22Rv1 (cell line): ENCODE results near the gene VEPH1.

Source experiments
- H3K27ac ChIP-seq: fragments of 450-650 bp; 2 replicates; pipeline ENCODE4 v1.5.1; 2017
- ZFX ChIP-seq: fragments of 450-650 bp; IDR thresholded peaks from 2 replicates; pipeline ENCODE4 v1.6.1; 2017; ENCODE audit warnings: antibody characterized with exemption, borderline replicate concordance
- TF ChIP-seq, protein P1 (sequence below): fragments of 450-650 bp; IDR thresholded peaks from 2 replicates; pipeline ENCODE4 v1.5.1; 2017; ENCODE audit warnings: mild to moderate bottlenecking

VEPH1 gene

DNA sequence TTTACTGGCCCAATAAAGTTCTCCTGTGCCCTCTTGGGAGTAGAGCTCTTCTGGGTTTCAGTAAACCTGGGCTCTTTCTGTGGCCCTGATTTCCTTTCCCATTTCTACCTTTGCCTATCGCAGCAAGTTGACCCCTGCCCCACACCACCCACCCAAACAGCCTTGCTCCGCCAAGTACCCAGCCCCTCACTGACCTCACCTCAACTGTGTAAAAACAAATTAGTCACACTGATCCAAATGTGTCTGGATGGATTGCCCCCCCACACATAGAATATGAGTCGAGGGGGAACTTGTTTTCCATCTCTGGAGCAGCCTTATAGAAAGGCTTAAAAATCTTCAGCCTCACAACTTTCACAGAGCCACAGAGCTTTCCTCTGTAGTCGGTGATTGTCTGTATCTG lies 28.6 kb upstream of the VEPH1 start:
- TF ChIP-seq, protein P1, sequence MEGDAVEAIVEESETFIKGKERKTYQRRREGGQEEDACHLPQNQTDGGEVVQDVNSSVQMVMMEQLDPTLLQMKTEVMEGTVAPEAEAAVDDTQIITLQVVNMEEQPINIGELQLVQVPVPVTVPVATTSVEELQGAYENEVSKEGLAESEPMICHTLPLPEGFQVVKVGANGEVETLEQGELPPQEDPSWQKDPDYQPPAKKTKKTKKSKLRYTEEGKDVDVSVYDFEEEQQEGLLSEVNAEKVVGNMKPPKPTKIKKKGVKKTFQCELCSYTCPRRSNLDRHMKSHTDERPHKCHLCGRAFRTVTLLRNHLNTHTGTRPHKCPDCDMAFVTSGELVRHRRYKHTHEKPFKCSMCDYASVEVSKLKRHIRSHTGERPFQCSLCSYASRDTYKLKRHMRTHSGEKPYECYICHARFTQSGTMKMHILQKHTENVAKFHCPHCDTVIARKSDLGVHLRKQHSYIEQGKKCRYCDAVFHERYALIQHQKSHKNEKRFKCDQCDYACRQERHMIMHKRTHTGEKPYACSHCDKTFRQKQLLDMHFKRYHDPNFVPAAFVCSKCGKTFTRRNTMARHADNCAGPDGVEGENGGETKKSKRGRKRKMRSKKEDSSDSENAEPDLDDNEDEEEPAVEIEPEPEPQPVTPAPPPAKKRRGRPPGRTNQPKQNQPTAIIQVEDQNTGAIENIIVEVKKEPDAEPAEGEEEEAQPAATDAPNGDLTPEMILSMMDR = no peak
- no peak for TF ChIP-seq ZFX
- no peak overlapping the region for H3K27ac ChIP-seq

DNA sequence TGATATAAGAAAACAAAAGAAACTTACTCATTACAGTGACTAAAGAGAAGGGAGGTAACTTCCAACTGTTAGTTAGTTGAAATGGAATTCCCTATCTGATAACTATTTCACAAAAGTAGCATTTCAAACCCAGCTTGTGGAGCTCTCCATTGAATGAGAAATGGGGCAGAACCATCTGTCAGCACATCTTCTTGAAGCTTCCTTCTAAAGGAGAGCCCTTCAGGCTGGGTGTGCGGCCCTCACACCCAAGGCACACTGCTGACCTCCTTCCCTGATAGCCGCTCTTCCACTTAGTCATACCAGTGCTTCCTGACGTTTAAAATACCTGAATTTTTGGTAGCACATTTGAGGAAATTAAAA lies 28.1 kb upstream of the VEPH1 start:
- H3K27ac ChIP-seq = no peak overlapping the region
- TF ChIP-seq, protein P1 = no peak
- no peak for TF ChIP-seq ZFX

DNA sequence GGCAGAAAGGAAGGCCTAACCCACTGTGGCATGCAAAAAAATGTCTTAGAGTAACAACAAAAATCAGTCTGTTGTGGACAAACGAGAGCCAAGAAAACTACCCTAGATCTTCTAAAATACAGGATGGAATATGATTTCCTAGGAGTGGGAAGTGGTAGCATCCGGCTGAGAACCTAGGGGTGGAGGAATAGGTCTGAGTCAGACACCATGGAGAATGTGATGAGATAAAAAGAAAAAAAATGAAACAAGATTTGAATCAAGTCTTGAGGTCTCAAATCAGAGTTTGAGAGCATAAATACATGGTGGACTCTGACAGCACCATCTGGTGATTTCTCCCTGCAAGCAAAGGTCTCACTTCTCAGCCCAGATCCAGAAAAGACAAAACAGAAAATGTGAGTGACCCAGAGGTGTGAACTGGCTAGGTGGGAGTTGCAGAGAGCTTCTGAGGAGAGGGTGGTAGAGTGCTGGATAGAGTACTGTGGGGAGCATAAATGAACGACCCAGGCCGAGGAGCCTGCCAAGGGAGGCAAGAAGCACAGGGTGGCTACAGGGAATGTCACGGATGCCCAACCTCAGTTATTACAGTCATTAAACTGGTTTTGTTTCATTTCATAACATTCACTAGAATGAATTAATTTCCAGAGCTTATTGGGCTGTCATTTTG lies 27.6 kb upstream of the VEPH1 start:
- no peak overlapping the region for H3K27ac ChIP-seq
- TF ChIP-seq ZFX = no peak
- TF ChIP-seq, protein P1 = no peak

DNA sequence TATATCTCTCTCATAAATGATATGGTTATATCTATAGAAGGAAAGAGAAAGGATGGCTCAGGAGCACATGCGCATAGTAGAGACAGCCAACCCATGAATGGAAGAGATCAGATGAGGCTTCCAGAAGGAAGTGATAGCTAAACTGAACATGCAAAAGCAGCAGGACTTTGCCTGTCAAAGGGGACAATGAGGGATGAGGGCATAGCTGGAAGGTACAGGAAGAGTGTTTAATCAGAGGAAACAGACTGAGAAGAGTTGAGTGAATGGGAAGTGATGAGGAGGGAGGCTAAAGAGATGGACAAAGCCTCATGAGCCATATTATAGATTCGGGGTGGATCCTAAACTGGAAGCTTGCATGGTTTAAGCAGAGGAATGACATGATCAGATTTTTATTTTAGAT lies 26.5 kb upstream of the VEPH1 start:
- H3K27ac ChIP-seq = no peak overlapping the region
- no peak for TF ChIP-seq ZFX
- TF ChIP-seq, protein P1 = no peak

DNA sequence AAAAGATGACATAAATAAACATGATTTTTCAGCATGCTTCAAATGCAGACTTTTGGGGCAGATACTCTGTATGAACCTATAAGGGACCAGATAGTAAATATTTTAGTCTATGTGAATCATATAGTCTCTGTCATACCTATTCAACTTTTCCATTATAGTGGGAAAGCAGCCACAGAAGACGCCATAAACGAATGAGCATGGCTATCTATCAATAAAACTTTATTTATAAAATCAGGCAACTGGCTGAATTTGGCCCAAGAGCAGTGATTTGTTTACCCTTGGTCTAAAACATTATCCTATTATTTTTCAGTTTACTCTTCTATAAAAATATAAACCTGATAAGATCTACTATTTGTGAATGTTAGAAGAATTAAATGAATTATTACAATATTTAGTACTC lies 25.9 kb upstream of the VEPH1 start:
- TF ChIP-seq, protein P1 = no peak
- TF ChIP-seq ZFX = no peak
- no peak overlapping the region for H3K27ac ChIP-seq

DNA sequence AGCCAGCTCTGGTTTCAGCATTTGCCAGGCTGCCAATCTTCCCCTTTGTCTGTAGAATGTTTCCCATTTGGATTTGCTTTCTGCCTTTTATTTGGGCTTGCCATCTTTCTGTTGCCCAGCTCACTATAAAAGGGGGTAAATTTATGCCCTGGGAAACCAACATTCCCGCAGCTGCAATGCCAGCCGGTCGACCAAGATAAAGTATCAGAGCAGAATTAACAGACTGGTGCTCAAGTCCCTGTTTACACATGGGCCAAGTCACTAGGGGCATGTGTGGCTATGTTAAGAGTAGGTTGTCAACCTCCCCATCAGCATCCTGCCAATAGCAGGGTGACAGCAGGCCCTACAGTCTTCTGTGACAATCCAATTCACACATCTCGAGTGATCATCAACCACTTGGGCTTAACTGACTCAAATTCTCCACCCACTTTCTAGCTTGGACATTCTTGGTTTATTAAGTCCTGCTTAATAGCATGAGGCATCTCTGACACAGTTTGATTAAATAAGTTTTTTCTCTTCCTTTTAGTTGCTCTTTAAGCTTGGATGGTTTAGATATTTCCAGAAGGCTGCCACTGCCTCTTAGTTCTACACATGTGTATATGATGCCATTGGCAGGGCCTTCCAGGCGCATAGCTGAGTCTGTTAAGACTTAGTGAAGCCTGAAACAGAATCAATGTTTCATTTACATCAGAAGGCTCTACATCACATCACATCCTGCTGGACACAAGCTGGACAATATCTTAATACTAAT lies 24.1 kb upstream of the VEPH1 start:
- H3K27ac ChIP-seq = no peak overlapping the region
- TF ChIP-seq, protein P1 = no peak

DNA sequence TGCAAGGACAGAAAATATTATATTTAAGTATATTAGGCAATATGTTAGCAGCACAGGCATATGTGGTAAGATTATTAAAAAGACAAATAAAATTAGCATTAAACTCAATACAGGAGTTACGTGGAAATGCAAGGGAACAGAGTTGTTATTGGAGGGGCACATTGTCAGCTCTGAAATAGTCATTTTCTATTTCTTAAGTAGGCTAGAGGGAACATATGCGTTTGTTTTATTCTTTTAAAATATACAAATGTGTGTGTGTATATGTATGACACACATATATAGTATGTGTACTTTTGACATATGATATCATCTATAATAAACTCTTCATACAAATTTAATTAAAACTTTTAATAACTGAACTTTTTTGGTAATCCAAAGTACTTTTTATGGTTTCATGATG lies 22.8 kb upstream of the VEPH1 start:
- TF ChIP-seq, protein P1 = no peak
- no peak for TF ChIP-seq ZFX

More for the DNA sequence above, 22.8 kb upstream of the VEPH1 start:
- no peak overlapping the region for H3K27ac ChIP-seq
